GM11168 (cell line): ENCODE results near the gene MUSTN1.

Source experiments
- in situ Hi-C: fragments of 300-500 bp; cut with MboI; formaldehyde crosslinking; loops from one replicate; pipeline ENCODE4 v1.12.0; 2022; ENCODE audit warnings: low sequenced_read_pairs; ENCODE audit not compliant: unreplicated experiment

The MUSTN1 gene

DNA sequence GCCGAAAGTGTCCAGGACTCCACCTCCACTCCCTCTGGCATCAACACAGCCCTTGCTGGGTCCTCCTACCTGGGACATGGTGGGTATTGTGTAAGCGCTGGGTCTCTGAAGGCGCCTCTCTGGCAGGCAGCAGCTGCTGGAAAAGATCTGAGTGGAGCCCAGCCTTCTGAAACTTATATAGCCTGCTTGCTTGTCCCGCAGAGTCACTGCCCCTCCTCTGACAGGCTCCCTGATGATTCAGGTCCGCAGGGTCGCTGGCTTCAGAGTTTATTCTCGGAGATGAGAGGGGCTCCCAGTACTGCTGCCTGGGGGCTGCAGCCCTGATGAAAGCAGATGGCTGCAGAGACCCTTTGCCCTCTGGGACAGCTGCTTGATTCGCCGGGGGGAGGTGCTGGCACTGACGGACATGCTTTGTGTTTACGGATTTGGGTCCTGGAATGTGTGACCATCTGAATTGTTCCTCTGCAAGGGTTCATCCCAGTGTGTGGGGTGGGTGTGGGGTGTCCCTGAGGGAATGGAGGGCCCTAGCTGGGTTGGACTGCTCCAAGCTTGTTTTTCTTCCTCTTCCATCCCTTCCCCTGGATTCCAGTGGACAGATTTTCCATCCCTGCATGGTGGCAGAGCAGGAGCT lies at the start of gene MUSTN1:
MUSTN1 (minus strand) TSS at position 149 of the 631 bp plus-strand sequence; CDS start at position 78, 71 bp downstream.
- in situ Hi-C loops, result no loop called here

GRCh38 chr3:52882377-52882776 lies 47.6 kb upstream of the MUSTN1 start:
- in situ Hi-C loops, result no loop called here

DNA sequence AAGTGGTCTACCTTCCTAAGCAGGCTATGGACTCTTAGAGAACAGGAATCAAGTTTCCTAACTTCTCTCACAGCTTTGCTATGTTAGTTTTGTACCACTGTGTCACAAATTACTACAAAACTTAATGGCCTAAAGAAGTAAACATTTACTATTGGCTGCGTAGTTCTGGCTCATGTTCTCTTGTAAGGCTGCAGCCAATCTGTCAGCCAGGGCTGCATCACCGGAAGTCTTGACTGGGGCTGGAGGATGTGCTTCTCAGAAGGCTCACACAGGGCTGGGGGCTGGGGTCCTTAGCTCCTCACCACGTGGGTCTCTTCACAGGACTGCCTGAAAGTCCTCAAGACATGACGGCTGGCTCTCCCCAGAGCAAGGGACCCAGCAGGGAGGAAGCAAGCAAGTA lies 47.1 kb upstream of the MUSTN1 start:
- in situ Hi-C loops, result no loop called here

- in situ Hi-C loops, result no loop called here
Observed at GRCh38 chr3:52880474-52880873, 45.7 kb upstream of the MUSTN1 start.

DNA sequence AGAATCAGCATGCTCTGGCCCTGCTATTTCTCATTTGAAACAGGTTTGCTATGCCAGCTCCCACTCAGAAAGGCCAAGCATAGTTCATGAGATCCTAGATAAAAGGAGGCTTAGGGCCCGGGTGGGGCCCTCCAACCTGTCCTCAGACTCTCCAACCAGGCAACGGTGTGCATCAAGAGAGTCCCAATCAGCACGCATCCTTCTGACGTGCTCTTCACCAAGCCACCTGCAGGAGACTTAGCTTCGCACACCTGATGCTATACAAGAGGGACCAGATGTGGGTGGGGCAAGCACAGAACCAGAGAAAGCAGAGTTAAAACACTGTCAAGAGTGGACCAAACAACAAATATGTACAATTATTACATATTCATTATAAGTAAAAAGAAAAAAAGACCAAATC lies 45.2 kb upstream of the MUSTN1 start:
- in situ Hi-C loops, result no loop called here

GRCh38 chr3:52879581-52879980 lies 44.8 kb upstream of the MUSTN1 start:
- in situ Hi-C loops, result no loop called here

DNA sequence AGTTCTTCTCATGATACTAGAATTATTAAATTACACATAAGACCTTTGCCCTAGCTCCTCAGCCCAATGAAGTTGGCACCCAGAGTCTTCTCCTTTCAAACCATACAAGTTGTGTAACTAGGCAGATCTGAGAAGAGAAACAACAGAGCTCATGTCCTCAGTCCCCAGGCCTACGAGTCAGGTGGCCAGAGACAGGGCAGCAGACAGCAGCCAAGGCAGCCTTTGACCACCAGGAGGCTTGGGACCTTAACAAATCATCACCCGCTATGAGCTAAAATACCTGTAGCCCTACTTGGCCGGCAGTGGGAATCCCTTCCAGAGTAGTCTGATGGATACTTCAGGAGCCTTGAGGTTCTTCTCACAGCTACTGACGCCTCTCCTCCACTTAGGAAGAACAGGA lies 44.3 kb upstream of the MUSTN1 start:
- in situ Hi-C loops, result no loop called here

- in situ Hi-C loops, result no loop called here
Observed at GRCh38 chr3:52877085-52877484, 42.3 kb upstream of the MUSTN1 start.

GRCh38 chr3:52874864-52875587 lies 40.2 kb upstream of the MUSTN1 start:
- in situ Hi-C loops, result no loop called here

GRCh38 chr3:52874160-52874701 lies 39.4 kb upstream of the MUSTN1 start:
- in situ Hi-C loops, result no loop called here

DNA sequence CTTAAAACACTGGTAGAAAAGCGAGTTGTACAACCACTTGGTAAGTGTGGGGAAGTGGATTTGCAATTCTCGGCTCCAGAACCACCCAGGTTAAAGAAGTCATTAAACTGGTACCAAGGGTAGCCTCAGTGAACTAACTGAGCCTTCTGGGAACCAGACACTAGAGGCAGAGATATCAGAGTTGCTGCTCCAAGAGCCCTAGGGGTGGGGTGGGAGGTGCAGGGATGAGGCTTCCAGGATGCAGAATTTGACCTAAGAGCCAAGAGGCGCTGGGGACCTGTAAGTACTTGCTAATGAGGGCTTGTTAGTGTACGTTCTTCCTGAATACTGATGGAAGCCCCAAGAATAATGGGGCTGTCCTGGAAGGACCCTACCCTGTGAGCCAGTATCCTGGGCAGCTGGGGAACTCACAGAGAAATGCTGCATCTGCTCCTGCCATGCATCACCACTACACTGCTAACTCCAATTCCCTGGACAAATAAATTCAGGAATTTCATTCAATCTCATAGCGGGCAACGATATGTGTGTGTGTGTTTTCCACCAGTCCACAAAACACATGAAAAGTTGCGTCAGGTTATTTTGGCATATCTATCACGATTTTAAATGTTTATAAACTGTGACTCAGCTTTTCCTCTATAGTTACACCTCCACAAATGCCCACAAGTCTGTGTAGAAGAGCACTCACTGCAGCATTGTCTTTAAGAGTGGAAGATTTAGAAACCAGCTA lies 38.8 kb upstream of the MUSTN1 start:
- in situ Hi-C loops, result no loop called here

DNA sequence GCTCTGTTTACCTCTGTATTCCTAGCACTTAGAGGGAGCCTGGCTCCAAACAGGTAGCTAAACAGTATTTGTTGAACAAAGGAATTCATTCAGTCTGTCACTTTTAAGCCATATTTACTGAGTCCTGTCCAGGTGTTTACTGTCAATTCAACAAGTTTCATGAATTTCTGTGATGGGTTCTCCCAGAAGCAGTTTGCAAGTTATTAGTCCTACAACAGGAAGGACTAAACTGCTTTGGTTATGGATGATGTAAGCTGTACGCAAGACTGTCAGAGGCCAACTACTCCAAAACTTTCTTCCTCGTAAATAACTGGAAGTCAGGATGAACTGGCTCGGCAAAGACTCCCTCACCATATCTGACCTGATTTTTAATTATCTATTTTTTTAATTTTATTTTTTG lies 37.4 kb upstream of the MUSTN1 start:
- in situ Hi-C loops, result no loop called here

DNA sequence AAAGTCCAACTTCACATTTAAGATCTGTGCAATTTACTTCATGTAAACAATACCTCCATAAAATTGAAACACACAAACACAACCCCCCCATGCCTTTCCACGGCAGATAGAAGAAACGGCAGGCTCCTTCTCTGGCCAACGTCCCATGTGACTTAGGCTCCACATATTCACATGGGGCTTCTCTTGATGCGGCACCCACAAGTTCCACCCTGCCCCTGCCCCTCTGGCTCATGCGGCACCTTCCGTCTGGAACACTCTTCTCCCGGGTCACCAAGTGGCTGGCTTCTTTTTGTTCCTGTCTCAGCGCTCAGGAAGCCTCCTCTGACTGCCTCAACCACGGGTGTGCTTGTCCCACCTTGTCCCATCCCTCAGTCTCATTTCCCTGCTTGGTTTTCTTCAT lies 36.9 kb upstream of the MUSTN1 start:
- in situ Hi-C loops, result no loop called here

DNA sequence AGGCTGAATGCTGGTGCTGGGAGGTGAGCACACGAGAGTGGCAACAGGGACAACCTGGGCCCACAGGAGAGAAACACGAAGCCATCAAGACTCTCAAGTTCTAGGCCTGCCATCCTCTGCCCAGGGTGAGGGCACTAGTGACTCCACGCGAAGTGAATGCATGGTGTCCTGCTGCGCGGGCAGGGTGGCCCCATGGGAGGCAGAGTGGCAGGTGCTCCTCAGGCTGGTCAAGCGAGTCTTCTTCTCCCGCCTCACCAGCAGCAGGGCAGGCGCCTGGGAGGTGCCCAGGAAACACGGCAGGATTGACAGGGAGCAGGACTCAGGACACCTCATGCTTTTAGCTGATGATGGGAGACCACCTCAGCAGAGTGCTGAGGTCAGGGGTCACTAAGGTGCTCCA lies 35.7 kb upstream of the MUSTN1 start:
- in situ Hi-C loops, result no loop called here

DNA sequence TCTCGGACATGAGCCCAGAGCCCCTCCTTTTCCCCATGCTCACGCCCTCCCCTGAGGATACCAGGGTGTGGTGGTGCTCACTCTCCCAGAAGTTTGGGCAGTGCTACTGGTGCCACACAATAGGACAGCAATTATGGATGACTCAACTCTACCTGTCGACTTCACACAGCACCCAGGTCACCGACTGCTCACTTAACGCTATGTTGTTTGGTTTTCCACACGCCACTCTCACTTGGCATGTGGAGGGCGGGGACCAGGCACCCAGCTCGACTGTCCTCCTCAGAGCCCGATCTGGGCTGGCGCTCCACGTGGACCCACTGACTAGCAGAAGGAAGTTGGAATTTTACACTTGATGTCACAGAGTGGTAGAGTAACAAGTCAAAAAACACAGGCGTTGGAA lies 31.6 kb upstream of the MUSTN1 start:
- in situ Hi-C loops, result no loop called here

DNA sequence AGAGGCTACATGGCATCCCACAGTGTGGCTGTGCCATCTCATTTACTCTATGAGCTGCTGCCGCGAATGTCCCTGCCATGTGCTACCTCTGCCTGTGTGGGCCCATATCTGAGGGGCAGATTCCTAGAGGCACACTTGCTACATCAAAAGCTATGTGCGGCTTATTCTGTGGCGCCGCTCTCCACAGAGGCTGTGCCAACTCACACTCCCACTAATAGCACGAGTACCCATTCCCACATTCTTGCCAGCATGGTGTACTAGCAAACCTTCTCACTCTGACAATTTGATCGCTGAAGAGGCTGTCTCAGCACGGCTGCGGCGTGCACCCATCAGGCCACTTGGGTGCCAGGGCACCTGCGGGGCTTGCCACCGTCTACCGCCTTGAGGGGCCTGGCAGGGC lies 31.2 kb upstream of the MUSTN1 start:
- in situ Hi-C loops, result no loop called here

GRCh38 chr3:52860424-52860768 lies 25.6 kb upstream of the MUSTN1 start:
- in situ Hi-C loops, result no loop called here

DNA sequence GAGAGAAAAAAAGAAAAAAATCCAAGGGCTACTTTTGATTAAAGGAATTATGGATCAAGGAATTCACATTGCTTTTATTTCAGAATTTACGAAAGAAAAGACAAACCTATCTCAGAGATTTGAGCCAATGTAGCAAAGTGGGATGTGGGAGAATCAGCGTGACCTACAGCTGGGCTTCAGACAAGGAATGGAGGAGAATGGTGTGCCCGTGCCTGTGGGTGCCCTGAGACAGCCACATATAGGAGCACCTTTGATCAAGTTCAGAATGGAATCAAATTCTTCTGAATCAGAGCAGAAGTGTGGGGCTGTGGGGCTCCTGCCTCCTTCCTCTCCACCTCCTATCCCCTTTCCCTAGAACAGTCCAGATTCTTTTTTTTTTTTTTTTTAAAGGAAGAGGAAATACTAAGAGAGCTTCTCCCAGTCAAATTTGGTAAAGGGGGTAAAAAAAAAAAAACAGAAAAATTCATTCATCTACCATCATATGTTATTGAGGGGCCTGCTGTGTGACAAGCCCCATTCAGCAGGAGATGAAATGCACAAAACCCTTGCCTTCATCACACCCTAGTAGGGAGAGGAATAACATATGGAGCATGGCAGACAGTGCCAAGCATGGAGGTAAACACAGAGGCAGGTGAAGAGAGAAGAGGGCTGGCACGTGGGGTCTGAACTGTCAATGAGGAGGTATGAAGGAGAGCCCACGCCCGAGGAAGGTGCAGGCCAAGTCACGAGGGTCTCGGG lies 25.0 kb upstream of the MUSTN1 start:
- in situ Hi-C loops, result no loop called here

GRCh38 chr3:52857864-52858263 lies 23.0 kb upstream of the MUSTN1 start:
- in situ Hi-C loops, result no loop called here

- in situ Hi-C loops, result no loop called here
Observed at GRCh38 chr3:52857133-52857532, 22.3 kb upstream of the MUSTN1 start.

GRCh38 chr3:52856666-52857065 lies 21.8 kb upstream of the MUSTN1 start:
- in situ Hi-C loops, result no loop called here
